Naive thymus-derived CD8-positive, alpha-beta T cell (primary cell): ENCODE measurements around the gene SIPA1L3. TPM values are rescaled to one million over a fixed set of nuclear protein-coding genes. Genes with fewer than 3 reads are reported as not detected.
A peak's percentile ranks its signal among the peaks of the same experiment; 100 is the strongest.

ENCODE experiments used
- ATAC-seq, 2 donors: fragments of 150-1000 bp; cut with Tn5 transposase in 1 of 2; sonication (Bioruptor Pico), chemical (Tn5 transposase) in 1 of 2; 1 replicate in 1 of 2; 2 replicates in 1 of 2; pipeline ENCODE4 v1.10.0; 2021; ENCODE audit warnings: mild to moderate bottlenecking in 2 of 2, moderate library complexity in 2 of 2
- POLR2A ChIA-PET: fragments of 350-600 bp; sonication (Branson Sonifier 250); formaldehyde crosslinking; loops from one replicate; lab custom pipeline; 2021; ENCODE audit warnings: antibody characterized with exemption; lab: Charles Lee
- DNase-seq, 10 donors: peaks; one replicate each; pipeline versions ENCODE4 v3.0.0 to v3.0.0-alpha.2; 2020 to 2022
- H3K27ac Mint-ChIP-seq, 10 donors: one replicate each; pipeline ENCODE4 v1.8.0; 2020 to 2022; ENCODE audit warnings: mild to moderate bottlenecking in 10 of 10, mixed read lengths in 10 of 10, moderate library complexity in 4 of 10, inconsistent platforms in 1 of 10
- H3K27me3 Mint-ChIP-seq, 5 donors: one replicate each; pipeline ENCODE4 v1.8.0; 2021 to 2022; ENCODE audit warnings: mixed read lengths in 5 of 5
- H3K36me3 Mint-ChIP-seq, 3 donors: one replicate each; pipeline ENCODE4 v1.8.0; 2020 to 2022; ENCODE audit warnings: mixed read lengths in 3 of 3, mild to moderate bottlenecking in 2 of 3, inconsistent platforms in 1 of 3
- H3K4me1 Mint-ChIP-seq, 4 donors: one replicate each; pipeline ENCODE4 v1.8.0; 2021 to 2022; ENCODE audit warnings: mixed read lengths in 4 of 4
- H3K4me3 Mint-ChIP-seq, 10 donors: one replicate each; pipeline ENCODE4 v1.8.0; 2020 to 2022; ENCODE audit warnings: mild to moderate bottlenecking in 10 of 10, mixed read lengths in 10 of 10, moderate library complexity in 6 of 10, inconsistent platforms in 1 of 10
- H3K9me3 Mint-ChIP-seq, 9 donors: one replicate each; pipeline ENCODE4 v1.8.0; 2020 to 2022; ENCODE audit warnings: mixed read lengths in 9 of 9, mild to moderate bottlenecking in 3 of 9, inconsistent platforms in 1 of 9, moderate library complexity in 1 of 9
- polyA plus RNA-seq, 3 donors: library from polyadenylated mRNA; unstranded; fragments of 300-500 nt; fragmentation: Illumina TruSeq; gene quantifications; one replicate each; pipeline ENCODE4 v1.2.3, GENCODE V29; 2021
- total RNA-seq, 8 experiments: library from RNA in 2 of 8; stranded (reverse) in 2 of 8; gene quantifications; one replicate each; pipeline ENCODE4 v1.2.3 and lab custom pipeline; 2021 to 2026

Gene SIPA1L3
- total and polyA plus RNA-seq, 5 experiments from 2014 or later: 0.66 to 34.5 (median 1.6) TPM

- POLR2A ChIA-PET: no interaction called here
- DNase-seq (no peak), ATAC-seq (no peak)
- H3K36me3 Mint-ChIP-seq: peaks cover 0 to 12% (median 0%) of the 10 kb centered on the region in 3 donors
- H3K27me3 Mint-ChIP-seq: no peaks in the 10 kb centered on the region
- no peak overlapping the region for H3K4me3 Mint-ChIP-seq
- peaks cover 5 to 21% (median 11%) of the 10 kb centered on the region in 4 donors for H3K4me1 Mint-ChIP-seq
- H3K27ac Mint-ChIP-seq: peak overlapping the region in 6 of 10 donors; percentile 1 to 53 (median 49)
- no peaks in the 10 kb centered on the region for H3K9me3 Mint-ChIP-seq
Observed at GRCh38 chr19:38012944-38013343, 105.9 kb downstream of the SIPA1L3 start.

- H3K9me3 Mint-ChIP-seq: no peaks in the 10 kb centered on the region
- no peak overlapping the region for H3K4me3 Mint-ChIP-seq
- no peak for ATAC-seq
- peaks cover 0 to 10% (median 0%) of the 10 kb centered on the region in 3 donors for H3K36me3 Mint-ChIP-seq
- peak overlapping the region in 1 of 10 donors; percentile 28 for H3K27ac Mint-ChIP-seq
- peaks cover 3 to 21% (median 13%) of the 10 kb centered on the region in 4 donors for H3K4me1 Mint-ChIP-seq
- no peak for DNase-seq
- H3K27me3 Mint-ChIP-seq: no peaks in the 10 kb centered on the region
- POLR2A ChIA-PET: interaction anchor here (1.3 kb wide), 1 partner anchor 8 kb away, joined by 4 read pairs; no protein-coding TSS in a partner anchor
Observed at GRCh38 chr19:38013913-38014580, 107.0 kb downstream of the SIPA1L3 start.

- Mint-ChIP-seq H3K4me3 (no peak overlapping the region), H3K27me3 (no peaks in the 10 kb centered on the region), H3K27ac (peak overlapping the region in 1 of 10 donors; percentile 32), H3K4me1 (peaks cover 3 to 15% (median 7%) of the 10 kb centered on the region in 4 donors), H3K9me3 (no peaks in the 10 kb centered on the region), H3K36me3 (peaks cover 0 to 8% (median 0%) of the 10 kb centered on the region in 3 donors)
- POLR2A ChIA-PET: interaction anchor here (1.3 kb wide), 1 partner anchor 9 kb away, joined by 4 read pairs; no protein-coding TSS in a partner anchor
- DNase-seq (no peak), ATAC-seq (no peak)
Observed at GRCh38 chr19:38015216-38015615, 108.2 kb downstream of the SIPA1L3 start.

- Mint-ChIP-seq H3K4me3 (no peak overlapping the region), H3K9me3 (no peaks in the 10 kb centered on the region), H3K36me3 (peaks cover 0 to 8% (median 0%) of the 10 kb centered on the region in 3 donors), H3K27ac (peak overlapping the region in 2 of 10 donors; percentile 17 to 32), H3K4me1 (peaks cover 3 to 20% (median 7%) of the 10 kb centered on the region in 4 donors), H3K27me3 (no peaks in the 10 kb centered on the region)
- ATAC-seq: no peak
- POLR2A ChIA-PET: no interaction called here
- DNase-seq: no peak
Observed at GRCh38 chr19:38015761-38016160, 108.8 kb downstream of the SIPA1L3 start.

- H3K36me3 Mint-ChIP-seq: peaks cover 0 to 8% (median 0%) of the 10 kb centered on the region in 3 donors
- no peaks in the 10 kb centered on the region for H3K27me3 Mint-ChIP-seq
- H3K27ac Mint-ChIP-seq: peak overlapping the region in 3 of 10 donors; percentile 1 to 65 (median 22)
- no peak for ATAC-seq
- POLR2A ChIA-PET: interaction anchor here (0.7 kb wide), 1 partner anchor 649 kb away, joined by 5 read pairs; no protein-coding TSS in a partner anchor
- H3K4me3 Mint-ChIP-seq: no peak overlapping the region
- no peaks in the 10 kb centered on the region for H3K9me3 Mint-ChIP-seq
- H3K4me1 Mint-ChIP-seq: peaks cover 0 to 26% (median 4%) of the 10 kb centered on the region in 4 donors
- no peak for DNase-seq
Observed at GRCh38 chr19:38017401-38018151, 110.6 kb downstream of the SIPA1L3 start.

- peaks cover 0 to 37% (median 6%) of the 10 kb centered on the region in 4 donors for H3K4me1 Mint-ChIP-seq
- peak overlapping the region in 1 of 10 donors; percentile 3 for H3K27ac Mint-ChIP-seq
- H3K36me3 Mint-ChIP-seq: peaks cover 0 to 5% (median 0%) of the 10 kb centered on the region in 3 donors
- ATAC-seq (no peak), DNase-seq (no peak)
- no peaks in the 10 kb centered on the region for H3K27me3 Mint-ChIP-seq
- no peaks in the 10 kb centered on the region for H3K9me3 Mint-ChIP-seq
- H3K4me3 Mint-ChIP-seq: no peak overlapping the region
- POLR2A ChIA-PET: no interaction called here
Observed at GRCh38 chr19:38018694-38019395, 111.8 kb downstream of the SIPA1L3 start.

- DNase-seq (no peak), ATAC-seq (no peak)
- POLR2A ChIA-PET: no interaction called here
- Mint-ChIP-seq H3K4me1 (peaks cover 0 to 42% (median 6%) of the 10 kb centered on the region in 4 donors), H3K27me3 (no peaks in the 10 kb centered on the region), H3K27ac (no peak overlapping the region), H3K36me3 (peaks cover 0 to 5% (median 0%) of the 10 kb centered on the region in 3 donors), H3K9me3 (no peaks in the 10 kb centered on the region), H3K4me3 (no peak overlapping the region)
Observed at GRCh38 chr19:38019396-38019724, 112.4 kb downstream of the SIPA1L3 start.

- Mint-ChIP-seq H3K36me3 (peaks cover 0 to 5% (median 0%) of the 10 kb centered on the region in 3 donors), H3K27ac (no peak overlapping the region), H3K4me1 (peaks cover 0 to 50% (median 6%) of the 10 kb centered on the region in 4 donors), H3K4me3 (no peak overlapping the region), H3K9me3 (no peaks in the 10 kb centered on the region), H3K27me3 (no peaks in the 10 kb centered on the region)
- POLR2A ChIA-PET: no interaction called here
- ATAC-seq (no peak), DNase-seq (no peak)
Observed at GRCh38 chr19:38020311-38020710, 113.3 kb downstream of the SIPA1L3 start.

- Mint-ChIP-seq H3K4me3 (no peak overlapping the region), H3K27me3 (no peaks in the 10 kb centered on the region), H3K4me1 (peaks cover 0 to 53% (median 4%) of the 10 kb centered on the region in 4 donors), H3K27ac (no peak overlapping the region), H3K9me3 (no peaks in the 10 kb centered on the region), H3K36me3 (peaks cover 0 to 2% (median 0%) of the 10 kb centered on the region in 3 donors)
- no peak for DNase-seq
- no peak for ATAC-seq
- POLR2A ChIA-PET: no interaction called here
Observed at GRCh38 chr19:38021352-38021751, 114.3 kb downstream of the SIPA1L3 start.

- peaks cover 0 to 2% (median 0%) of the 10 kb centered on the region in 3 donors for H3K36me3 Mint-ChIP-seq
- H3K9me3 Mint-ChIP-seq: no peaks in the 10 kb centered on the region
- ATAC-seq: no peak
- no peak overlapping the region for H3K4me3 Mint-ChIP-seq
- peak overlapping the region in 2 of 10 donors; percentile 27 to 34 for H3K27ac Mint-ChIP-seq
- H3K4me1 Mint-ChIP-seq: peaks cover 0 to 54% (median 4%) of the 10 kb centered on the region in 4 donors
- POLR2A ChIA-PET: no interaction called here
- no peaks in the 10 kb centered on the region for H3K27me3 Mint-ChIP-seq
- no peak for DNase-seq
Observed at GRCh38 chr19:38022791-38023670, 116.0 kb downstream of the SIPA1L3 start.

GRCh38 chr19:38023671-38024541 lies 116.9 kb downstream of the SIPA1L3 start:
- no peak for ATAC-seq
- no peak for DNase-seq
- Mint-ChIP-seq H3K4me3 (no peak overlapping the region), H3K27me3 (no peaks in the 10 kb centered on the region), H3K9me3 (no peaks in the 10 kb centered on the region), H3K27ac (peak overlapping the region in 3 of 10 donors; percentile 9 to 34 (median 27)), H3K4me1 (peaks cover 0 to 54% (median 2%) of the 10 kb centered on the region in 4 donors), H3K36me3 (peaks cover 0 to 3% (median 0%) of the 10 kb centered on the region in 3 donors)
- POLR2A ChIA-PET: interaction anchor here (1.0 kb wide), 1 partner anchor 25 kb away, joined by 3 read pairs; no protein-coding TSS in a partner anchor
